ENCODE data around the gene MSRB3.
"Not testable (repeated sequence)": the region's sequence is repeated elsewhere in the genome, so short reads cannot be mapped to it uniquely, and the experiment has no call there.

The MSRB3 gene

DNA sequence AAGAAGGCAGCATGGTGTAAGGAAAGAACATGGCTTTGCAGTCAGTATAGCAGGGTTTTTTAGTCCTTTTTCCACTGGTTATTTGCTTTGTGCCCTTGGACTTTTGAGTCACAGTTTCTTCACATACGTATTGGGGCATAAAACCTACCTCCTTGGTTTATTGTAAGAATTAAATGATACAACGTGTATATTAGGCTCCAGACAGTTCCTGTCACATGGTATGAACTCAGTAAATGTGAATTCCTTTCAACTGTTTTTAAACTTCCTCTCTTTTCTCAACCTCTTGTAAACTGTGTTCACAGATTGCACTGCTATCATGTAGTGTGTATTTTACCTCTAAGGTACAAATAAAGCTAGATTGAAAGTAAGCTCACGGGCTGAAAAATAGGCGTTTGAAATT is 29.5 kb downstream of the MSRB3 start:
- H3K4me1 ChIP-seq (ENCODE audit: control insufficient read depth, insufficient read depth, low read length): peaks cover 8% of the 10 kb centered on the region; the same call in 1 of the 2 replicates
- H3K36me3 ChIP-seq (ENCODE audit: control insufficient read depth, insufficient read depth, low read length): no peaks in the 10 kb centered on the region
- H3K27ac ChIP-seq (ENCODE audit: low read depth, low read length): no peak overlapping the region
- H3K4me3 ChIP-seq (ENCODE audit: low read depth, low read length): no peak overlapping the region
- no peak overlapping the region for H3K9ac ChIP-seq (ENCODE audit: low read depth, low read length)
- H3K27me3 ChIP-seq (ENCODE audit: control insufficient read depth, insufficient read depth, low read length): no peaks in the 10 kb centered on the region
- H3K9me3 ChIP-seq (ENCODE audit: control insufficient read depth, insufficient read depth, low read length): no peaks in the 10 kb centered on the region

DNA sequence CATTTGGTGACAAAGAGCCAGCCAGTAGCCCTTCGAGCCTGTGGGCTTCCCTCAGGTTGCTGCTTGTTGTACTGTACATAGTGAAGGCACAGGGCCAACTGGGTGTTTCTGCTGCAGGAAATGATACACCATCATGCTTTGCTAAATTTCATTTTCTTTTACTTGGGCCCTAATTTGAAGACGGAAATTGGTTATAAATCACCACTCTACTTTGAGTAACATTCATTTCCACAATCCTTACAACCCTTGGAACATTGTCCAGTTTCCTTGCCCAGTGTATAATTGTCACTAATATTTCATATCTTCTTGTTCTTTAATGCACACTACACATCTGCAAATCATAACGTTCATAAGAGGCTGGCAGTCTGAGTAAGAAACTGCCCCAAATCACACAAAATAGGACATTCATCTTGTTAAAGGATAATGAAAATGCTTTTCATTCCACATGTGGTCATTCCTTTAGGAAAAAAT is 30.2 kb downstream of the MSRB3 start:
- H3K4me3 ChIP-seq (ENCODE audit: low read depth, low read length): no peak overlapping the region
- H3K27ac ChIP-seq (ENCODE audit: low read depth, low read length): no peak overlapping the region
- H3K36me3 ChIP-seq (ENCODE audit: control insufficient read depth, insufficient read depth, low read length): no peaks in the 10 kb centered on the region
- no peaks in the 10 kb centered on the region for H3K9me3 ChIP-seq (ENCODE audit: control insufficient read depth, insufficient read depth, low read length)
- no peak overlapping the region for H3K9ac ChIP-seq (ENCODE audit: low read depth, low read length)
- H3K4me1 ChIP-seq (ENCODE audit: control insufficient read depth, insufficient read depth, low read length): peaks cover 7% of the 10 kb centered on the region; the same call in 1 of the 2 replicates
- H3K27me3 ChIP-seq (ENCODE audit: control insufficient read depth, insufficient read depth, low read length): no peaks in the 10 kb centered on the region

DNA sequence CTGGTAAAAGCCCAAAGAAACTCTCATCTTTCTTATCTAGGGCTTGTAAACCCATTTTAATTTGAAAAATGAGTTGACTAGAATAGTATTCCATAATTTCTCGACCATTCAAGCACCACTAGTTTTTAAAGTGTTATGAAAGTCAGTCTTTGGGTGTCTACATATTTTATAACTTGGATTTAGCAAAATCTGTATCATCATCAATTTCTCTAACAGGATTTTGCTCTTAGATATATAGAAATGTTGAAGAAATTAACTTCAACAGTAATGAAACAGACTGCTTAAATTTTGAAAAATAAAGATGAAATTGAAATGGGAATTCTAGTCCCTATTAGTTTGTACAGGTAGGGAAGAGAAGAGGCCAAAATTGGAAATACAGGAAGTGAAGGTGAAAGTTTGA is 32.8 kb downstream of the MSRB3 start:
- no peak overlapping the region for H3K9ac ChIP-seq (ENCODE audit: low read depth, low read length)
- H3K27ac ChIP-seq (ENCODE audit: low read depth, low read length): no peak overlapping the region
- no peaks in the 10 kb centered on the region for H3K9me3 ChIP-seq (ENCODE audit: control insufficient read depth, insufficient read depth, low read length)
- H3K4me3 ChIP-seq (ENCODE audit: low read depth, low read length): no peak overlapping the region
- H3K36me3 ChIP-seq (ENCODE audit: control insufficient read depth, insufficient read depth, low read length): no peaks in the 10 kb centered on the region
- peaks cover 7% of the 10 kb centered on the region; the same call in 1 of the 2 replicates for H3K4me1 ChIP-seq (ENCODE audit: control insufficient read depth, insufficient read depth, low read length)
- no peaks in the 10 kb centered on the region for H3K27me3 ChIP-seq (ENCODE audit: control insufficient read depth, insufficient read depth, low read length)

DNA sequence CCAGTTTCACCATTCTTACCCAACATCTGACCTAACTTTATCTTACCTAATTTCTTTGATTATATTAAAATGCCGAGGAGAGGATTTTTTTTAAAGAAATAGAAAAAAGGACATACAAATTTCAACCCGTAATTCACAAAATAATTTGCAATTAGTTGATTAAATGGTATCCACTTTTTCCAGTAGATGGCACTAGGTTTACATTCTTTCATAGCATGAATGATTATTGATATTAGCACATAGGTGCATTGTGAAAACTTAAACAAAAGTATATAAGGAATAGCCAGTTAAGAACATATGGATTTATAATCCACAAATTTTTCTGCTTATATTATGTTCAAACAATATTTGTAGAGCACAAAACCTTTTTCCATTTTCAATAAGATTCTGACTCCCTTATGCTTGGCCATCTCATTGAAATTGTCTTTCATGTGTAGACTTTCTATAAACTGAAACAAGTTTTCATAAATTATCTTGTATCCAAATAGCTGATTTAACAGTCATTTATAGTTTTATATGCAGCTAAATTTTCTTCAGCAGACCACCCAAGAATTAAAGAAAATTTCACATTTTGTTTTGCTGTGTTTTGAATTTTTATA is 35.3 kb downstream of the MSRB3 start:
- H3K36me3 ChIP-seq (ENCODE audit: control insufficient read depth, insufficient read depth, low read length): no peaks in the 10 kb centered on the region
- no peak overlapping the region for H3K4me3 ChIP-seq (ENCODE audit: low read depth, low read length)
- no peak overlapping the region for H3K9ac ChIP-seq (ENCODE audit: low read depth, low read length)
- no peaks in the 10 kb centered on the region for H3K27me3 ChIP-seq (ENCODE audit: control insufficient read depth, insufficient read depth, low read length)
- H3K4me1 ChIP-seq (ENCODE audit: control insufficient read depth, insufficient read depth, low read length): peaks cover 12% of the 10 kb centered on the region
- H3K9me3 ChIP-seq (ENCODE audit: control insufficient read depth, insufficient read depth, low read length): no peaks in the 10 kb centered on the region
- H3K27ac ChIP-seq (ENCODE audit: low read depth, low read length): no peak overlapping the region

DNA sequence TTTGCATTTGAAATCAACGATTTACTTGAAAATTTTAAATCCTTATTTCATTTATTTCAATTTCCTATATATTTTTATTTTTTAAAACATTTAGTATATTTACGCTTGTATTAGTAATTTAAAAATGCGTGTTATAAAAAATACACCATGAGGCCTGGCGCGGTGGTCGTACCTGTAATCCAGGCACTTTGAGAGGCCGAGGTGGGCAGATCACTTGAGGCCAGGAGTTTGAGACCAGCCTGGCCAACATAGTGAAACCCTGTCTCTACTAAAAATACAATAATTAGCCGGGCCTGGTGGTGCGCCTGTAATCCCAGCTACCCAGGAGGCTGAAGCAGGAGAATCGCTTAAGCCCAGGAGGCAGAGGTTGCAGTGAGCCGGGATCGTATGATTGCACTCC is 36.8 kb downstream of the MSRB3 start:
- H3K27me3 ChIP-seq (ENCODE audit: control insufficient read depth, insufficient read depth, low read length); H3K36me3 ChIP-seq (ENCODE audit: control insufficient read depth, insufficient read depth, low read length); H3K9me3 ChIP-seq (ENCODE audit: control insufficient read depth, insufficient read depth, low read length); H3K27ac ChIP-seq (ENCODE audit: low read depth, low read length); H3K9ac ChIP-seq (ENCODE audit: low read depth, low read length); H3K4me3 ChIP-seq (ENCODE audit: low read depth, low read length): not testable (repeated sequence)
- peaks cover 15% of the 10 kb centered on the region for H3K4me1 ChIP-seq (ENCODE audit: control insufficient read depth, insufficient read depth, low read length)

DNA sequence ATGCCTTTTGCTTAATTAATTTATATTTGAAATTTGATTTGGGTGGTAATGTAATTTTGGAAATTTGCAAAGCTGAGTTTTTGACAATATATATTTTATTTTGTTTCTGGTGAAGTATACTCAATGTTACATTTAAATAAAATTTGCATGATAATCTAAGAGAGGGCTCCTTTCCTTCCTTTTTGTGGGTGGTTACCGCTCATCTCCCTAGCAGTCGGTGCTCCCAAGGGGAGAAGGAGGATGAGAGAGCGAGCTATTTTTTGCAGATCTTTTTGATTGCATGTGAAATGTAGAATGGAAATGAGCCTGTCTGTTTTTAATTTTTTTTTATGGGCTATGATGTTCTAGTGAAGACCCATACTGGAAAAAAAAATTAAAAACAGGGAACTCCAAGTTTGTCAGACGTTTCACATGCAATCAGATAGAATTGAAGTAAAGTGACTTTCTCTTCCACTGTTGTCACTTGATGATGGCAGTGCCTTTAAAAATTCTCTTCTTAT is 39.8 kb downstream of the MSRB3 start:
- Histone ChIP-seq H3K4me1 (ENCODE audit: control insufficient read depth, insufficient read depth, low read length) (peaks cover 19% of the 10 kb centered on the region), H3K27ac (ENCODE audit: low read depth, low read length) (no peak overlapping the region)

DNA sequence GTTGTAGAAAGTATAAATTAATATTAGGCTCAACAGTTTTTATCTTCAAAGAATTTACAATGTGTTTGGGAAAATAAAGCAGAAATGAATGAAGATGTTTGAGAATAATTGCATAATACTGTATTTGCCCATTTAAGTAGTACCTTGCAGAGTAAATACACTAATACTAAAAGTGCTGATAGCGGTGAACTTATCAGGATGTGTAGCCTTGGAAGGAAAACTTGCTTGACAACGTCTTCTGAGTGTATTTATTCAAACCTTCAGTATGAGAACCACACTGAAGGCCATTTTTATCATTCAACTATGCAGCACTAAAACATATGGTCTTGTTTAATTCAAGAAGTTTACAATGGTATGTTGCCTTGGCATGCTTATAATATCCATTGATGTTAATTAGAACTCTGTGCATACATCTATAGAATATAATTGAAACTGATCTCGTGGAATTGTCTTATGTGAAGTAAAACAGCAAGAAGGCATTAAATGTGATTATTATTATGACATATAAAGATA is 41.3 kb downstream of the MSRB3 start:
- H3K9ac ChIP-seq (ENCODE audit: low read depth, low read length): no peak overlapping the region
- H3K36me3 ChIP-seq (ENCODE audit: control insufficient read depth, insufficient read depth, low read length): no peaks in the 10 kb centered on the region
- H3K27me3 ChIP-seq (ENCODE audit: control insufficient read depth, insufficient read depth, low read length): no peaks in the 10 kb centered on the region
- H3K4me1 ChIP-seq (ENCODE audit: control insufficient read depth, insufficient read depth, low read length): peaks cover 19% of the 10 kb centered on the region
- no peak overlapping the region for H3K4me3 ChIP-seq (ENCODE audit: low read depth, low read length)
- no peak overlapping the region for H3K27ac ChIP-seq (ENCODE audit: low read depth, low read length)
- H3K9me3 ChIP-seq (ENCODE audit: control insufficient read depth, insufficient read depth, low read length): no peaks in the 10 kb centered on the region

More for the DNA sequence above, 39.8 kb downstream of the MSRB3 start:
- Histone ChIP-seq H3K9me3 (ENCODE audit: control insufficient read depth, insufficient read depth, low read length) (no peaks in the 10 kb centered on the region), H3K36me3 (ENCODE audit: control insufficient read depth, insufficient read depth, low read length) (no peaks in the 10 kb centered on the region), H3K27me3 (ENCODE audit: control insufficient read depth, insufficient read depth, low read length) (no peaks in the 10 kb centered on the region), H3K9ac (ENCODE audit: low read depth, low read length) (no peak overlapping the region), H3K4me3 (ENCODE audit: low read depth, low read length) (no peak overlapping the region)

DNA sequence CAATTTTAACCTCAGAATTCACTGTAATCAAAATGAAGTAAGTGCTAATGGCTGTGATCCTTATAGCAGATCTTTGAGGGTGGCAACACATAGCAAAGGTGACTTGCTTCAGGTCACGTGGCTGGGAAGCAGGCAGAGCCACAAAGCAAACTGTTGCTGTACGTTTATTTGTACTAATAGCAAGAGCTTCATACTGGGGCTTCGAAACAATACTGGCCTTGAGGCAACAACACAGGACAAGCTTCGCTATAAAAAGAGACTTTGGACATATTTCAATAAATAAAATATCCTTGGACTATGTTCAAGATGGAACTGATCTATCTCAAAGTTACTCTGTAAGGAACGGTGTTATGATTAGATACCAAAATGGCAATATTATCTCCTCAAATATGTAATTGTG is 44.6 kb downstream of the MSRB3 start:
- no peaks in the 10 kb centered on the region for H3K27me3 ChIP-seq (ENCODE audit: control insufficient read depth, insufficient read depth, low read length)
- H3K27ac ChIP-seq (ENCODE audit: low read depth, low read length): no peak overlapping the region
- no peaks in the 10 kb centered on the region for H3K36me3 ChIP-seq (ENCODE audit: control insufficient read depth, insufficient read depth, low read length)
- H3K4me1 ChIP-seq (ENCODE audit: control insufficient read depth, insufficient read depth, low read length): peaks cover 14% of the 10 kb centered on the region
- H3K9ac ChIP-seq (ENCODE audit: low read depth, low read length): no peak overlapping the region
- H3K9me3 ChIP-seq (ENCODE audit: control insufficient read depth, insufficient read depth, low read length): no peaks in the 10 kb centered on the region
- H3K4me3 ChIP-seq (ENCODE audit: low read depth, low read length): no peak overlapping the region

DNA sequence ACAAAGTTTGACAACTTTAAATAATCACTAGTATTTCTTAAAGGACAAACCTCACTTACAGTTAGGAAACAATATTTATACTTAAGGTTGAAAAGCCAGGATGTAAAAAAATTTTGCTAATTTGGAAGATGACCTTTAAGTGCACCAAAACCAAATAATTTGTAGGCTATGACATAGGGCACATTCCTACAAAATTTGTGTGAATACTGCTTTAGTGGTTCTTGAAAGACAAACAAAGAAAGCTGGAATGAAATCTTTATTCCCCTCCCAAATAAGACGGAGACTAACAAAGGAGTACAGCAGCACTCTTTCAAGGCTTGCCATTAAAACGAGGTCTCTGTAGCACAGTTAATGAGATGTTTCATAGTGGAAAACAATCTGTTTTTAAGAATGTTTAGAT is 45.6 kb downstream of the MSRB3 start:
- H3K9me3 ChIP-seq (ENCODE audit: control insufficient read depth, insufficient read depth, low read length): no peaks in the 10 kb centered on the region
- H3K36me3 ChIP-seq (ENCODE audit: control insufficient read depth, insufficient read depth, low read length): no peaks in the 10 kb centered on the region
- H3K4me3 ChIP-seq (ENCODE audit: low read depth, low read length): no peak overlapping the region
- H3K27me3 ChIP-seq (ENCODE audit: control insufficient read depth, insufficient read depth, low read length): no peaks in the 10 kb centered on the region
- H3K27ac ChIP-seq (ENCODE audit: low read depth, low read length): no peak overlapping the region
- no peak overlapping the region for H3K9ac ChIP-seq (ENCODE audit: low read depth, low read length)
- H3K4me1 ChIP-seq (ENCODE audit: control insufficient read depth, insufficient read depth, low read length): peaks cover 5% of the 10 kb centered on the region; the same call in 1 of the 2 replicates

DNA sequence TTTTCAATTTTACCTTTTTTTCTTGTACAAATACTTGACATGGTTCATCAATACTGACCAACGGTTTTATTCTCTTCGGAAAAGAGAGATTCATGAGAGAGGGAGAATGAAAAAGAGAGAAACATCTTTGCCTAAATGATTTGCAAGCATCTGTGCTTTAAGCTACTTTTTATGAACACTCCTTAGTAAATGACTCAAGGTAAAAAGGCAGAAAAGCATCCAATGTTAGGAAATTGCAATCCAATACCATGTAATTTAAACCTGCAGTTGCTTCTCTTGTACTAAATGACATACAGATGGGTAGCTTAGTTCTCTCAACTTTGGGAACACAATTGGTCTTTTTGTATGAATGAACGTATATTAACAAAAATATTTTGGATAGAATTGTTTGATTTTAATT is 46.1 kb downstream of the MSRB3 start:
- Histone ChIP-seq H3K9me3 (ENCODE audit: control insufficient read depth, insufficient read depth, low read length) (no peaks in the 10 kb centered on the region), H3K27ac (ENCODE audit: low read depth, low read length) (no peak overlapping the region), H3K9ac (ENCODE audit: low read depth, low read length) (no peak overlapping the region), H3K4me1 (ENCODE audit: control insufficient read depth, insufficient read depth, low read length) (peaks cover 4% of the 10 kb centered on the region; the same call in 1 of the 2 replicates), H3K36me3 (ENCODE audit: control insufficient read depth, insufficient read depth, low read length) (no peaks in the 10 kb centered on the region), H3K4me3 (ENCODE audit: low read depth, low read length) (no peak overlapping the region), H3K27me3 (ENCODE audit: control insufficient read depth, insufficient read depth, low read length) (no peaks in the 10 kb centered on the region)

DNA sequence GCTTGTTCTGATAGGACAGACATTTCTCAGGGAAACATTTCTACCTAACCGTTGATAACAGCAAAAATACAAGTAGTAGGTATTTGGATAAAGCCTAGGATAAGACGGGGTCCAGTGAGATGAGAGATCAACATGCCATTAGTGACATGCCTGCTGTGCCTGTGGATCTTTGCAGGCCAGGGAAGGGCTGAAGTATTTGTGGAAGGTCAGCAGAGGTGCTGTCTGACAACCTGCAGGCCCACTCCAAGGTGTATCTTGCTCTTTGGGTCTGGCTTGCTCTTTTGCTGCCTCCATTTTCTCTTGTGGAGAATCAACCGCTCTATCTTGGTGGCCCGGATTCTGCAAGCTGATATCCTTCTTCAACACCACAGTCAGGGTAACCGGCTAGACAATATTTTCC is 46.7 kb downstream of the MSRB3 start:
- Histone ChIP-seq H3K9ac (ENCODE audit: low read depth, low read length) (no peak overlapping the region), H3K27me3 (ENCODE audit: control insufficient read depth, insufficient read depth, low read length) (no peaks in the 10 kb centered on the region), H3K27ac (ENCODE audit: low read depth, low read length) (no peak overlapping the region), H3K4me3 (ENCODE audit: low read depth, low read length) (no peak overlapping the region), H3K9me3 (ENCODE audit: control insufficient read depth, insufficient read depth, low read length) (no peaks in the 10 kb centered on the region), H3K4me1 (ENCODE audit: control insufficient read depth, insufficient read depth, low read length) (0 out of 2 replicates have a peak, but pooled peaks cover 4% of the 10 kb centered on the region), H3K36me3 (ENCODE audit: control insufficient read depth, insufficient read depth, low read length) (no peaks in the 10 kb centered on the region)

All from HUES48 (cell line).